ENCODE measurements around the gene CASZ1. TPM values are rescaled to one million over a fixed set of nuclear protein-coding genes. Genes with fewer than 3 reads are reported as not detected.

CASZ1 gene
- polyA plus RNA-seq, 2 of the 4 experiments (the other 2 are of a cell fraction), result 0.52 to 1.2 TPM

DNA sequence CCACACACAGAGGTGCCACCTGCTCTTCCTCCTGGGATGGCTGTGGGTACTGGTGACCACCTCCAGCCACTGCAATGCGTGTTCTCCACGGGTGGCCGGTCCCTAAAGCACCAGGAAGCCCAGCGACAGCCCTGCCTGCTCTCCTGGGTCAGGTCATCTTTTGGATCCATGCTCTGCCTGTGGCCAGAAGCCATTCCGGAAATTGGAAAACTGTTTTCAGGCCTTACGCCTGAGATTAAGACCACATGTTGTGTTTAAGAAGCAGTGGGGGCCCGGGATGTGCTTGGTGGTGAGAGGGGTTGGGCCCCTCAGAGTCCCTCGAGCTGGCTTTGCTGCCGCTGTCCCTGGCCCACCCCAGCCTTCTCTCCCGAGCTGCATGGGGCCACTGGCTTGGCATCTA, 170.9 kb downstream of the CASZ1 start:
- ATAC-seq (no peak), DNase-seq (ENCODE audit: low read depth in 1 of 2, low spot score in 1 of 2) (no peak), FAIRE-seq (no peak)
- H3K4me2 ChIP-seq, result no peak overlapping the region
- POLR2A ChIA-PET, result no interaction called here
- no peak overlapping the region for H3K4me3 ChIP-seq
- no peaks in the 10 kb centered on the region for H3K9me3 ChIP-seq
- CTCF ChIA-PET, result no interaction called here
- H3K27ac ChIP-seq, result no peak overlapping the region
- WGBS (ENCODE audit: missing lambda C conversion rate), result 89% methylated on average over 6 of the region's 10 CpGs
- TF ChIP-seq, protein P1, sequence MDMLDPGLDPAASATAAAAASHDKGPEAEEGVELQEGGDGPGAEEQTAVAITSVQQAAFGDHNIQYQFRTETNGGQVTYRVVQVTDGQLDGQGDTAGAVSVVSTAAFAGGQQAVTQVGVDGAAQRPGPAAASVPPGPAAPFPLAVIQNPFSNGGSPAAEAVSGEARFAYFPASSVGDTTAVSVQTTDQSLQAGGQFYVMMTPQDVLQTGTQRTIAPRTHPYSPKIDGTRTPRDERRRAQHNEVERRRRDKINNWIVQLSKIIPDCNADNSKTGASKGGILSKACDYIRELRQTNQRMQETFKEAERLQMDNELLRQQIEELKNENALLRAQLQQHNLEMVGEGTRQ (IDR thresholded peaks at IDR 0.05), result no peak
- no peaks in the 10 kb centered on the region for H3K4me1 ChIP-seq

DNA sequence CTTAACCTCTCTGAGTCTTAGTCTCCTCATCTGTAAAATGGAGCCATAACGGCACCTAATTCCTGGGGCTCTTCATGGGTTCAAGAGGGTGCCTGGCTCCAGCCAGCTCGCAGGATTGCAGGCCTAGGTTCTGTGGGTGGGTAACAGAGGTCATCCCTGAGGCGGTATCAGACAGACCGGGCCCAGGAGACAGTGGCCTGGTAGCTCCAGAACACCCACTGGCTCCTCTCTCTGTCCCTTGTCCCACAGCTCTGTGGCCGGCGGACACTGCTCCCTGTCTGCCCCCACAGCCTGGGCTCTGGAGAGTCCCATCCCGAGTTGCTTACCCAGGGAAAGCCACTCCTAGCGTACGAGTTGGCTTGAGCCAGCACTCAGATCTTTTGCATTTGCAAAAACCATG, 171.4 kb downstream of the CASZ1 start:
- no peak for DNase-seq (ENCODE audit: low read depth in 1 of 2, low spot score in 1 of 2)
- Histone ChIP-seq H3K9me3 (no peaks in the 10 kb centered on the region), H3K4me1 (no peaks in the 10 kb centered on the region), H3K4me3 (no peak overlapping the region), H3K4me2 (no peak overlapping the region), H3K27ac (no peak overlapping the region)
- no peak for FAIRE-seq
- no peak for ATAC-seq
- POLR2A ChIA-PET, result no interaction called here
- CTCF ChIA-PET, result no interaction called here
- TF ChIP-seq FOSB (CRISPR knock-in tag; IDR thresholded peaks at IDR 0.05) (no peak), BHLHE40 (IDR thresholded peaks at IDR 0.05; ENCODE audit: low read depth, low read length) (no peak), HOXB13 (CRISPR knock-in tag; IDR thresholded peaks at IDR 0.05; ENCODE audit: low read depth) (no peak), KDM5A (IDR thresholded peaks at IDR 0.05) (no peak)
- TF ChIP-seq, protein P2, sequence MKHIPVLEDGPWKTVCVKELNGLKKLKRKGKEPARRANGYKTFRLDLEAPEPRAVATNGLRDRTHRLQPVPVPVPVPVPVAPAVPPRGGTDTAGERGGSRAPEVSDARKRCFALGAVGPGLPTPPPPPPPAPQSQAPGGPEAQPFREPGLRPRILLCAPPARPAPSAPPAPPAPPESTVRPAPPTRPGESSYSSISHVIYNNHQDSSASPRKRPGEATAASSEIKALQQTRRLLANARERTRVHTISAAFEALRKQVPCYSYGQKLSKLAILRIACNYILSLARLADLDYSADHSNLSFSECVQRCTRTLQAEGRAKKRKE (CRISPR knock-in tag; IDR thresholded peaks at IDR 0.05; ENCODE audit: low read depth), result no peak
- TF ChIP-seq, protein P3, sequence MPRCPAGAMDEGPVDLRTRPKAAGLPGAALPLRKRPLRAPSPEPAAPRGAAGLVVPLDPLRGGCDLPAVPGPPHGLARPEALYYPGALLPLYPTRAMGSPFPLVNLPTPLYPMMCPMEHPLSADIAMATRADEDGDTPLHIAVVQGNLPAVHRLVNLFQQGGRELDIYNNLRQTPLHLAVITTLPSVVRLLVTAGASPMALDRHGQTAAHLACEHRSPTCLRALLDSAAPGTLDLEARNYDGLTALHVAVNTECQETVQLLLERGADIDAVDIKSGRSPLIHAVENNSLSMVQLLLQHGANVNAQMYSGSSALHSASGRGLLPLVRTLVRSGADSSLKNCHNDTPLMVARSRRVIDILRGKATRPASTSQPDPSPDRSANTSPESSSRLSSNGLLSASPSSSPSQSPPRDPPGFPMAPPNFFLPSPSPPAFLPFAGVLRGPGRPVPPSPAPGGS (IDR thresholded peaks at IDR 0.05), result no peak
- WGBS (ENCODE audit: missing lambda C conversion rate), result 79% methylated on average over 4 of the region's 9 CpGs

DNA sequence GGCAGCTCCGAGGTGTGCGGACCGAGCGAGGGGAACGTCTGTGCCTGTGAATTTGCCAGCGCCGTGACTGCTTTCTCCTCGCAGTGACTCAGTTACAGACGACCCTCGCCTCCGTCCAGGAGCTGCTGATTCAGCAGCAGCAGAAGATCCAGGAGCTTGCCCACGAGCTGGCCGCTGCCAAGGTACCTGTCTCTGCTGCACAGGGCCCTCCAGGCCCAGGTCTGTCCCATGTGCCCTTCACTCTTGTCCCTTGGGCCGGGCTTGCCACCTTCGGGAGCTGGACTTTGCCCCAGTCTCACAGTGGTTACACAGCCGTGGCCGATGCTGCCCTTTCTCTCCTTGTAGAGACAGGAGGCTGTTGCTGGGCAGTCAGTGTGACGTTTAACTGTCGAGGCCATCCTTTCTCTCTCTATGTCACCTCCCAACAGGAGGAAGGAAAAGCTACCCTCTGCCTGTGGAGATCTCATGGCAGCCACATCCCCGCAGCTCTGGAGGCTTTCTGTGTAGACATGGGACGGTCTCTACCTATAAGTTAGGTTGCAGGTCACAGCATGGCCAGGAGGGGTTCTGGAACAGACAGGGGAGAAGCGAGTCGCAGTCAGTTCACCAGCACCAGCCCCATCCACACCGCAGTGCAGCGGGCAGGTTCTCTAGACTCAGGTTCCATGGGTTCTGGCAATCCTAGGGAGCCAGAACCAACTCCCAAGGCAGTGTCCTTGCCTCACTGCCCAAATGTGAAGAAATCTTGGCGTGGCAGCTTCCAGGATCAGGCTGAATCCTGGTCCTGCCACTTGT, 172.0 kb downstream of the CASZ1 start:
- TF ChIP-seq, protein P4, sequence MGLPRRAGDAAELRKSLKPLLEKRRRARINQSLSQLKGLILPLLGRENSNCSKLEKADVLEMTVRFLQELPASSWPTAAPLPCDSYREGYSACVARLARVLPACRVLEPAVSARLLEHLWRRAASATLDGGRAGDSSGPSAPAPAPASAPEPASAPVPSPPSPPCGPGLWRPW (IDR thresholded peaks at IDR 0.05), result no peak
- TF ChIP-seq ZC3H11A (IDR thresholded peaks at IDR 0.05) (no peak), CEBPB (IDR thresholded peaks at IDR 0.05) (no peak), ZNF302 (CRISPR knock-in tag; IDR thresholded peaks at IDR 0.05) (no peak), HOXB13 (CRISPR knock-in tag; IDR thresholded peaks at IDR 0.05; ENCODE audit: low read depth) (no peak), EHMT2 (IDR thresholded peaks at IDR 0.05; ENCODE audit: low read depth) (no peak), MAZ (IDR thresholded peaks at IDR 0.05; ENCODE audit: borderline replicate concordance, low read depth, low read length) (no peak), BHLHE40 (IDR thresholded peaks at IDR 0.05; ENCODE audit: low read depth, low read length) (no peak), KDM5A (IDR thresholded peaks at IDR 0.05) (no peak), RNF2 (IDR thresholded peaks at IDR 0.05; ENCODE audit: borderline replicate concordance, low read depth) (no peak), CBX8 (IDR thresholded peaks at IDR 0.05) (no peak), RCOR1 (IDR thresholded peaks at IDR 0.05; ENCODE audit: low read depth, low read length) (no peak), SREBF2 (IDR thresholded peaks at IDR 0.05) (no peak)
- TF ChIP-seq, protein P5, sequence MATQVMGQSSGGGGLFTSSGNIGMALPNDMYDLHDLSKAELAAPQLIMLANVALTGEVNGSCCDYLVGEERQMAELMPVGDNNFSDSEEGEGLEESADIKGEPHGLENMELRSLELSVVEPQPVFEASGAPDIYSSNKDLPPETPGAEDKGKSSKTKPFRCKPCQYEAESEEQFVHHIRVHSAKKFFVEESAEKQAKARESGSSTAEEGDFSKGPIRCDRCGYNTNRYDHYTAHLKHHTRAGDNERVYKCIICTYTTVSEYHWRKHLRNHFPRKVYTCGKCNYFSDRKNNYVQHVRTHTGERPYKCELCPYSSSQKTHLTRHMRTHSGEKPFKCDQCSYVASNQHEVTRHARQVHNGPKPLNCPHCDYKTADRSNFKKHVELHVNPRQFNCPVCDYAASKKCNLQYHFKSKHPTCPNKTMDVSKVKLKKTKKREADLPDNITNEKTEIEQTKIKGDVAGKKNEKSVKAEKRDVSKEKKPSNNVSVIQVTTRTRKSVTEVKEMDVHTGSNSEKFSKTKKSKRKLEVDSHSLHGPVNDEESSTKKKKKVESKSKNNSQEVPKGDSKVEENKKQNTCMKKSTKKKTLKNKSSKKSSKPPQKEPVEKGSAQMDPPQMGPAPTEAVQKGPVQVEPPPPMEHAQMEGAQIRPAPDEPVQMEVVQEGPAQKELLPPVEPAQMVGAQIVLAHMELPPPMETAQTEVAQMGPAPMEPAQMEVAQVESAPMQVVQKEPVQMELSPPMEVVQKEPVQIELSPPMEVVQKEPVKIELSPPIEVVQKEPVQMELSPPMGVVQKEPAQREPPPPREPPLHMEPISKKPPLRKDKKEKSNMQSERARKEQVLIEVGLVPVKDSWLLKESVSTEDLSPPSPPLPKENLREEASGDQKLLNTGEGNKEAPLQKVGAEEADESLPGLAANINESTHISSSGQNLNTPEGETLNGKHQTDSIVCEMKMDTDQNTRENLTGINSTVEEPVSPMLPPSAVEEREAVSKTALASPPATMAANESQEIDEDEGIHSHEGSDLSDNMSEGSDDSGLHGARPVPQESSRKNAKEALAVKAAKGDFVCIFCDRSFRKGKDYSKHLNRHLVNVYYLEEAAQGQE (IDR thresholded peaks at IDR 0.05), result no peak
- TF ChIP-seq, protein P3 (IDR thresholded peaks at IDR 0.05), result no peak
- TF ChIP-seq, protein P6, sequence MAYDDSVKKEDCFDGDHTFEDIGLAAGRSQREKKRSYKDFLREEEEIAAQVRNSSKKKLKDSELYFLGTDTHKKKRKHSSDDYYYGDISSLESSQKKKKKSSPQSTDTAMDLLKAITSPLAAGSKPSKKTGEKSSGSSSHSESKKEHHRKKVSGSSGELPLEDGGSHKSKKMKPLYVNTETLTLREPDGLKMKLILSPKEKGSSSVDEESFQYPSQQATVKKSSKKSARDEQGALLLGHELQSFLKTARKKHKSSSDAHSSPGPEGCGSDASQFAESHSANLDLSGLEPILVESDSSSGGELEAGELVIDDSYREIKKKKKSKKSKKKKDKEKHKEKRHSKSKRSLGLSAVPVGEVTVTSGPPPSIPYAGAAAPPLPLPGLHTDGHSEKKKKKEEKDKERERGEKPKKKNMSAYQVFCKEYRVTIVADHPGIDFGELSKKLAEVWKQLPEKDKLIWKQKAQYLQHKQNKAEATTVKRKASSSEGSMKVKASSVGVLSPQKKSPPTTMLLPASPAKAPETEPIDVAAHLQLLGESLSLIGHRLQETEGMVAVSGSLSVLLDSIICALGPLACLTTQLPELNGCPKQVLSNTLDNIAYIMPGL (CRISPR knock-in tag; IDR thresholded peaks at IDR 0.05; ENCODE audit: borderline replicate concordance), result no peak
- Histone ChIP-seq H3K4me2 (no peak overlapping the region), H3K9me3 (no peaks in the 10 kb centered on the region), H3K4me3 (no peak overlapping the region), H3K4me1 (no peaks in the 10 kb centered on the region), H3K27ac (no peak overlapping the region)
- ChIA-PET CTCF (no interaction called here), POLR2A (no interaction called here)
- no peak for DNase-seq (ENCODE audit: low read depth in 1 of 2, low spot score in 1 of 2)
- ATAC-seq, result no peak
- FAIRE-seq, result no peak
- WGBS (ENCODE audit: missing lambda C conversion rate), result 91% methylated on average over 26 of the region's 26 CpGs
